HG02759 (cell line): ENCODE measurements around the gene USP49.

Source experiments
- ATAC-seq: cut with Tn5 transposase; IDR thresholded peaks from one replicate; pipeline ENCODE4 v1.9.1; 2021; ENCODE audit warnings: mild to moderate bottlenecking, moderate library complexity; ENCODE audit not compliant: unreplicated experiment

Gene USP49

GRCh38 chr6:41759905-41760579, 135.1 kb downstream of the USP49 start:
- ATAC-seq = no peak

DNA sequence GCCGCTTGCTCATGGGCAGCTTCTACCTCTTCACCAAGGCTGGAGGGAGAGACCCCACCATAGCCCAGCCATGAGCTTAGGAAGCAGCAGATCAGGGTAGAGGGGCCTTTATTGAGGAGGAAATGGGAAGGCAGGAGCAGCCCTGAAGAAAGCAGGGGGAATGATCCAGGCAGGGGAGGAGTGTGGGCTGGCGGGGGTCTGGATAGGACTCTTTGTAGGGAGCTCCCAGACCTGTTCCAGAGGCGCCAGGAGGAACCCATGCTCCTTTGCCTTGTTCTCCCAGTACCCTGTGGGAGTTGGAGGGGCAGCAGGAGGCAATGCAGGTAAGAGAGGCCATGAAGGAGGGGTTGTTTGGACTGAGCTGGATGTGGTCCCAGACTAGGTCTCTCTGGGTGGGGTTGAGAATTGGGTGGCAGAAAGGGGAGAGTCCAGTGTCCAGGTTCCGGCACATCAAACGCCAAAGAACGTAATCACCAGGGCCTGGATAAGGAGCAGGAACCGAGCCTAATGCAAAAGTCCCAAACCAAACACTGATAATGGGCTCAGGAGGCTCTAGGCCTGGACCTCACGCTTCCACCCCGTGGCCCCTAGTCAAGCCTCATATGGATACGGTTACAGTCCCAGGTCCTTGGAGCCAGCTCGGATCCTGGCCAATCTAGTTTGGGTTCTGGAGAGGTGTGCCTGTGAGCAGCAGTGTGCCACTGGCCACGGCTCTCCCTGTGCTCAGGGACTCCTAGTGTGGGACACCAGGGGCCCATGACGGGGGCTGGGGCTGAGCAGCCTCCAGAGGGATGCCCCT, 135.9 kb downstream of the USP49 start:
- no peak for ATAC-seq

DNA sequence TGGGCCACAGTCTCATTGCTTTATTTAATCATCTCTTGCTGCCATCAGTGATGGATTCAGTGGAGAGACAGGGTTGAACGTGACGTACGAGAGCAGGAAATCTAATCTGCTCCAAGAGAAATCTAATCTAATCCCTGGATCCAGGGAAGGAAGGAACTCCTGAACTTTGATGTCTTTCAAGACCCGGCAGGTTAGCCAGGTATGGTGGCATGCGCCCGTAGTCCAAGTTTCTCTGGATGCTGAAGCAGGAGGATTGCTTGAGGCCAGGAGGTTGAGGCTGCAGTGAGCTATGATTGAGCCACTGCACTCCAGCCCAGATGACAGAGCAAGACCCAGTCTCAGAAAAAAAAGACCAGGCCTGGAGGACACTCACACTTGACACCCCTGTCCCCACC, 136.5 kb downstream of the USP49 start:
- ATAC-seq = no peak

- ATAC-seq = no peak
These were observed 137.1 kb downstream of the USP49 start for GRCh38 chr6:41757931-41758640.

DNA sequence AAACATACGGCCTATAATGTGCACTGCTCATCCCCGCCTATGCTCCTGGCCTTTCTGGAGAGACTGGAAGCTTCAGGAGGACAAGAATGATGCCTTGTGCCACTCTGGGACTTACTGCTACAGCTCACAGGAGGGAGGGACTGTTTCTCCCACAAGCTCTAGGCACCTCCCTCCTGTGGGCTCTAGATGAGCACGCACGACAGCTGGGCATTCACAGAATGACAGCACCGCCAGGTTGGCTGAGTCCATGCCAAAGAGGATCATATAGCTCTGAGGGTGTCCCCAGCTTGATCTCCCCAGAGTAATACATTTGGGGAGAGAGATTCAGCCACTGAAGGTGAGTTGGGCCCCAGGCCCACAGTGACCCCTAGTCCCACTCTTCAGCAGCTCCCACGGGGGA, 137.9 kb downstream of the USP49 start:
- ATAC-seq = no peak

- no peak for ATAC-seq
These were observed 138.8 kb downstream of the USP49 start for GRCh38 chr6:41756354-41756753.

- ATAC-seq = no peak
These were observed 139.3 kb downstream of the USP49 start for GRCh38 chr6:41755895-41756294.

- ATAC-seq = no peak
These were observed 144.8 kb downstream of the USP49 start for GRCh38 chr6:41750374-41750773.

GRCh38 chr6:41748542-41748941, 146.6 kb downstream of the USP49 start:
- ATAC-seq = no peak

GRCh38 chr6:41748102-41748477, 147.1 kb downstream of the USP49 start:
- ATAC-seq = no peak

GRCh38 chr6:41747256-41748101, 147.7 kb downstream of the USP49 start, which contains the start of gene PGC:
PGC (minus strand) TSS chr6:41747397; CDS start chr6:41747334, 63 bp downstream.
- ATAC-seq = no peak

GRCh38 chr6:41746107-41746506, 149.1 kb downstream of the USP49 start:
- ATAC-seq = no peak

- no peak for ATAC-seq
These were observed 150.9 kb downstream of the USP49 start for GRCh38 chr6:41744236-41744787.

DNA sequence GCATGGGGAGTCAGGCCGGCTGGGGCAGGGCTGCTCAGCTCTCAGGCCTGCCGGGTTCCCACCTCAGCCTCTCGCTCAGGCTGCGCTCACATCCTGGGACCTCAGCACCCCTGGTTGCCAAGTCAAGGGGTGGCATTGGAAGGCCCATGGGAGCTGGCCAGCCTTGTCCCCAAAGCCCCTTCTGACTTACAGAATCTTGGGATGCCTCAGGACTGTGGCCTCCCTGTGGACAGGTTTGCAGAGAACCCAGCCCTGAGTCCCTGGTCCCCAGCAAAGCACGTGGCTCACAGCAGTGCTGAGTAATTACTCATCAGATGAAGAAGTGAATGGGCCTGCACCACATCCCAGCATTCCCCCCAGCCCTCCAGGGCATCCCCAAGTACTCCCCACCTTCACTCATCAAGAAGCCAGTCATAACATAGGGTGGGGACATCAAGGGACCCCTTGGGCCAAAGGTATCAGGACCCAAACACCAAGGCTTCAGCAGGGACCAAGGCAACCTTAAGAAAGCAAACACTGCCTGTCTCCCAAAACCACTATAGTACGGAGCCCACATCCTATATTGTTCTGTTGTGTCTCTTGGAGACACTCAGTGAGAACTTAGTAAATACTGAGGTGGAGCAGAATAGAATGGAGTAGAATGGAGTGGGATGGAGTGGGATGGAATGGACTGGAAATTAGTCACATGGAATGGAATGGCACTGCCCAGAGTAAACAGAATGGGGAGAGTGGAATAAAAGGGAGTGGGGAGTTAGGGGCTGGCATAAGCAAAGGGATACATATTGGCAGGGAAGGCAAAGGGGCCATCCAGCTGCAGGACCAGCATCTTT, 151.6 kb downstream of the USP49 start:
- ATAC-seq = no peak

DNA sequence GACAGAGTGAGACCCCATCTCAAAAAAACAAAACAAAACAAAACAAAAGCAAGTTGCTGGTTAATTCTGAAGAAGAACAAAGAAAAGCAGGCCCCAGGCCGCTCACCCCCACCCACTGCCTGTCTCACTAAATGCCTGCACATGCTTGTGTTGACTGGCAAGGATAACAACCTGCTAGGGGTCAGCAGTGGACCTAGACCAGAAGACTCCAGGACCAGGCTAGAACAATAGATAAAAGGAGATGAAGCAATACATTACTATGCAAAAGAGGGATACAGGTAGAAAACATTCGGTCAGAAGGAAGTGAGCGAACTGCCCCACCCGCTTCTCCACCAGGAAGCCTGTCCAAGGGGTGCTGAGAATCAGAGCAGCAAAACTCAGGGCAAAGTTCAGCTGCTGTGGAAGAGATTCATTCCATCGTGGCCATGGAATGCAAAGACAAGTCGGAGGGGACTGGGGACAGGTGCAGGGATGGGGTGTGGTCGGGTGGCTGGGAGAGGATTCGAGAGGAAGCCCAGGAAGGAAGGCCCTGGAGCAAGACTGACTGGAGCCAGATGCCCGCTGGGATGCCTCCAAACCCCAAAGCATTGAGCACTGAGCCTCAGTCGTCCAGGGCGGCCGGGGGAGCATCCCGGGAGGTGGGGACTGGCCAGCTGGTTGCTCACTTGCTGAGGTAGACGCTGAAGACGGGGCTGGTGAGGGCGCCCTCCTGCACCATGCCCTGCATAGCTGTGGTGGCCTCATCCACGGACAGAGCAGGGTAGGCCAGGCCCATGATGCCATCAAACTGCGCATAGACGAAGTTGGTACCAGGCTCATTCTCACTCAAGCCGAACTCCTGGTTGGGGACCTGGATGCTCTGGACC, 153.3 kb downstream of the USP49 start:
- ATAC-seq = no peak

- ATAC-seq = no peak
These were observed 154.6 kb downstream of the USP49 start for GRCh38 chr6:41740366-41741162.
